ENCODE measurements around the gene PLEKHG5.

Gene PLEKHG5

DNA sequence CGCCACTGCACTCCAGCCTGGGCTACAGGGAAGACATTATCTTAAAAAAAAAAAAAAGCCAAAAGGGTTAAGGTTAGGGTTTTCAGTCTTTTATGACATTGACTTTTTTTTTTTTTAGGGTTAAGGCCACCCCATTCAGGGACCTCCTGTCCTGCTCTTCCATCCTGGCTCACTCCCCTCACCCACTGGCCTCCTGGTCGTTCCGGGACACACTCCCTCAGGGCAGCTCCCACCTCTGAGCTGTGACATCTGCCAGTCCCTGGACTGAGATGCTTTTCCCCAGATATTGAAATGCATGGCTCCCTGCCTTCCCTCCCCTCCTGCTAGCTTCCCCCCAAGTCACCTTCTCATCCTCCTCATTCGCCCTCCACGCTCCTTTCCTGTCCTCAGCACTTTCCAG lies 9.6 kb downstream of the PLEKHG5 start:
- no peak overlapping the region for H3K4me3 ChIP-seq (ENCODE audit: low read depth, low read length)

DNA sequence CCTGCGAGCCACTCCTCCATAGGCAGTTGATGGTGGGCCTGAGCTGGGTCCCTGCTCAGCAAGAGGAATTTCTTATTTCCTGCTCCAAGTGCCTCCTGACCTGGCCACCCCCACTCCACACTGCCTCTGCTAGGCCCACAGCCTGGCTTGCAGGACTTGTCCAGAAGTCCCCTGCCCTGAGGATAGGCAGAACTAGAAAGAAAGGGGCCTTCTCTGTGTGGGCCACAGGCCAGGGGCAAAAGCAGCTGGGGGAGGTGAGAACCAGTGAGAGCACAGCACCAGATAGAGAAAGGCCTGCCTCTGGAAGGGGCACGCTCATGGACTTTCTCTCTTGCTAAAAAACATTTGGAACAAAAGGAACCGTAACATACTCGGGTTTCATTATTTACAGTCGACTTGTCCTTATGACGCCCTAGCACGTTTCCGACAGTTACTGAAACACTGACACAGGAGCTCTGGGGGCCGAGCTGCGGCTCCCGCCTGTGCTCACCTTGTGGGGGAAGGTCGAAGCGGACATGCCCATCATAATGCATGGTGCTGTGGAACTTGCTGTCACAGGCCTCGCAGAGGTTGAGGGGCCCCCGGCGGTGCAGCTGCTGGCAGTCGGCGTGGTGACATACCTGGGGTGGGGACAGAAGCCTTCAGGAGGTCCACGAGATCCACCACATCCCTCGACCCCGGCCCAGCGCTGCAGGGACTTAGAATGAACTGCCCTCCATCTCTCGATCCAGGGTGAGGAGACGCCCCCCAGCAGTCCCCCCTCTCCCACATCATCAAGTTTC lies 14.2 kb downstream of the PLEKHG5 start:
- H3K4me3 ChIP-seq (ENCODE audit: low read depth, low read length), result no peak overlapping the region

DNA sequence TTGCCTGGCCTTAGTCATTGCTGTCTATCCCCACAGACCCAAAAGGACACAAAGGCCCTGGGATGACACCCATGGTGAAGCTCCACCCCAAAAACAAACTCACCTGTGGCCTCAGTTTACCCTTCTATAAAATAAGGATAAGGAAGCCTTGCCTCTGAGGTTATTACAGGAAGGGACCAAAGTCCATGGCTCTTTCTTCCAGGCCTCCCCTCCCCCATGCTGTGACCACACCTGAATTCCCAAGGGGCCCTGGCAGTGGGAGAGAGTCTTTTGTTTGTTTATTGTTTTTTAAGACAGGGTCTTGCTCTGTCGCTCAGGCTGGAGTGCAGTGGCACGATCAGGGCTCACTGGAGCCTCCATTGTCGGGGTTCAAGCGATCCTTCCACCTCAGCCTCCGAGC lies 15.0 kb downstream of the PLEKHG5 start:
- no peak overlapping the region for H3K4me3 ChIP-seq (ENCODE audit: low read depth, low read length)

DNA sequence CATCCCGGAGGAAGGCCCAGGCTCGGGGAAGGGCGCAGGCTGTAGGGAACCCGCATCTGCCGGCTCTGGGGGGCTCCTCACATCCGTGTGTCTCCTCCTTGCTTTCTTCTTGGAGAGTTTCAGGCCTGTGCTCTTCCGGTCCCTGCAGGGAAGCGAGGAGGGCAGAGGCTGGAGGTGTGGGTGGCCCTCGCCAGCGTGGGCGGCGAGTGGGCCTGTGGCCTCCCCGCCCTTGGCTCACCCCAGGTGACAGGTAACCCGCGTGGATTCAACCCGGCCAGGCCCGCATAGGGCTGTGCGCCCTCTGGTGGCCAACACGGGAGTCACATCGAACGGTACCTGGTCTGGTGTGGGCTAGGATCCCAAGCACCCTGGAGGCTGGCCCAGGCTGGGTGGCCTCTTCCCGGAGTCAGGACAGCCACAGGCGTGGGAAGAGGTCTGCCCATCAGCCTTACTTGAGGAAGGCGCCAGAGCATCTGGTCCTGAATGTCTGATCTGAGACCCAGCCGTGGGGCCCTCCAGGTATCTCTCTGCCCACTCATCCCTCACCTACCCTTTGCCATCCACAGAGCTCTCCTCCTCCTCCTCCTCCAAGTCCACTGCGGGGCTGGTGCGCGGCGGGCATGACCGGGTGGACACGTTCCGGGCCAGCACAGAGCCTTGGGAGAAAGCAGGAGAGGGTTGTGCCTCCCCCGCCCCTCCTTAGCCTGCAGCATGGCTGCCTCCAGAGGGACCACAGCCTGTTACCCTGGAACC lies 15.9 kb downstream of the PLEKHG5 start:
- H3K4me3 ChIP-seq (ENCODE audit: low read depth, low read length), result no peak overlapping the region

DNA sequence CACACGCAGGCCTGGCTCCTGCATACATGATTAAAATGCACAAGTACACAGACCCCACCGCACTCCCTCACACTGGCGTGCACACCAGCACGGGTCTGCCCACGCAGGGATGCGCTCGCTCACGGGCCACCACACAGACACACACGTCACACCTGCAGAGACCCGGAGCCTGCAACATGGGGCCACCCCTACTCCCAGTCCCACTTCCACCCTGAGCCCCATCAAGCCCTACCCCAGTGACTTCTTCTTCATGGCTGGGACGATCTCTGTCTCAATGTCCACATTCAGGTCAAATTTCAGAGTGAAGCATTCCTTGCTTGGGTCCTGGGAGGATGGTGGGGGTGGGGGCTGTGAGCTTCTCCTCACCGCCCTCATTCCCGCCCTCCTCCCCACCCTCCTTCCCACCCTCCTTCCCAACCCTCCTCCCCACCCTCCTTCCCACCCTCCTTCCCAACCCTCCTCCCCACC lies 16.6 kb downstream of the PLEKHG5 start:
- no peak overlapping the region for H3K4me3 ChIP-seq (ENCODE audit: low read depth, low read length)

DNA sequence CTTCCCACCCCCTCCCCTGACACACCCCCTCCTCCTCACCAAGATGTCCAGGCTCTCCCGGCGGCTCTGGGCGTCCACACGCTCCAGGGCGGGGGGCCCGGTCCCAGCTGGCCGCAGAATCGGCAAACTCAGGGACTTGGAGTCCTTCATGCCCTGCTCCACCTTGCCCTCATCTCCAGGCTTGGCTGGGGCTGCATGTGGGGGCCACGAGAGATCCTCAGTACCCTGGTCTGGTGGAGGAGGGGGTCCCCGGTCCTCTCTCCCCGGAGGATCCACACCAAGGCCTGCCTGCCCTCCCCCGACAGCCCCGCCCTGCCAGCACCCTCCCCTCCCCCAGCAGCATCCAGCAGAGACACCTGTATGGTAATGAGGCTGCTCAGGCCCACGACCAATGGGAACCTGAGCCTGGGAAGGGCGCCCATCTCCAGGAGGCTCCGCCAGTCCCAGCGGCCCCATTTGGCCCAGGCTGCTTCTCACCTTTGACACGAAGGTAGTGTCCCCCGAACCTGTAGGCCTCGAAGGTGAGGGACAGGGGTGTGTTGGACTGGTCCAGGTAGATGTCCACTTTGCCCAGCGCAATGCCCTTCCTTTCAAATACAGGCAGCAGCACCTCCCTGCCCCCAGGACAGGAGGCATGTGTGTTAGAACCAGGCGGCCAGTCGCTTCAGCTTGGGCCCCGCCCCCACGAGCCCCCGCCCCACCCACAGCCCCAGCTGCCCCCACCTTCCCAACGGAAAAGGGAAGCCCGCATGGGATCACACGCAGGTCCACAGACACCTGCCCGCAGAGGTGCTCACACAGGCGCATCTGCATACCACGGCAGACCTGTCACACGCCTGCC lies 17.3 kb downstream of the PLEKHG5 start:
- H3K4me3 ChIP-seq (ENCODE audit: low read depth, low read length), result no peak overlapping the region

DNA sequence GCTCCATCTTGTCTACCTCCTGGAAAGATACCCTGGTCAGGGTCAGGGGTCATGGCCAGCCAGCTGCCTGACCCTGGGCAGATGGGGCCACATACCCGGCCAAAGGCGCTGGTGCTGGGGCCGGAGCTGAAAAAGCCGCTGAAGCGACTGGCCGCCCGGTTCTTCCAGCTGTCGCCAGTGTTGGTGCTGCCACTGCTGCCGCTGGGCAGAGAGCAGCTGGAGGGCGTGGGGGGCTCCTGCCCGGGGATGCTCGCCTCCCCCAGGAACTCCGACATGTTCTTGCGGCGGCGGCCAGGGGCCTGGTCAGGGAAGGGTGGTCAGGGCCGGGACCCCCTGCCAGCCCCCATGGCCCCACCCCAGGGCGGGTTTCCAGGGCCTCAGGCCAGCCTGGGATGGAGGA lies 18.3 kb downstream of the PLEKHG5 start:
- H3K4me3 ChIP-seq (ENCODE audit: low read depth, low read length), result no peak overlapping the region

DNA sequence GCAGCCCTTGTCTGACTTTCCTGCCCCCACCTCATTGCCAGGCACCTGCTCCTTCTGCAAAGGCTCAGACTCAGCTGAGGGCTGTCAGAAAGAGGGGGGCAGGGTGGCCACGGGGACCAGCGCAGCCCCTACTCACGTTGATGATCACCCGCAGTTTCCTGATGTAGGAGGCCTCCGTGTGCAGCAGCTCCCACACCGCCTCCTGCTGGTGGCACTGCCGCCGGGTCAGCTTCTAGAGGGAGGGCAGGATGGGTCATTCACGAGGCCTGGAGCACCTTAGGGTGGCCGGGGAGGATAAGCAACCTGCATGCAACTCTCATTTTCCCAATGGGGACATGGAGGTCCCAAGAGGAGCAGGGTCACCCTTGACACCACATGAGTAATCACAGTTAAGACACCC lies 19.1 kb downstream of the PLEKHG5 start:
- no peak overlapping the region for H3K4me3 ChIP-seq (ENCODE audit: low read depth, low read length)

DNA sequence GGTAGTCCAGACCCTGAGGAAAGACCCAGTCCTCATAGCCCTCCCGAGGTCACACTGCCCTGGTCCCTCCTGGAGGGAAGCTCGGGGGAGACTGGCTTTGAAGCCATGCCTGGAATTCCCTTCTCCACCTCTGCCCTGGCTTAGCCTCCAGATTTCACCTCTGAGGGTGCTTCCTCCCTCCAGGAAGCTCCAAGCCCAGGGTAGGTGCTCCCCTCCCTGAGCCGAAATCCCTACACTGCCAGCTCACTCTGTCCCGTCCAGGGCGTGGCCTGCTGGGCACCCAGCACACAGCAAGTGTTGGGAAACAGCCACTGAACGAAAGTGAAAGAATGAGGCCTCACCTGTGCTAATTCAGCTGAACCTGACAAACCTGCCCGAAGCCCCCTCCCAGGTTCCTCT lies 19.5 kb downstream of the PLEKHG5 start:
- H3K4me3 ChIP-seq (ENCODE audit: low read depth, low read length), result no peak overlapping the region

DNA sequence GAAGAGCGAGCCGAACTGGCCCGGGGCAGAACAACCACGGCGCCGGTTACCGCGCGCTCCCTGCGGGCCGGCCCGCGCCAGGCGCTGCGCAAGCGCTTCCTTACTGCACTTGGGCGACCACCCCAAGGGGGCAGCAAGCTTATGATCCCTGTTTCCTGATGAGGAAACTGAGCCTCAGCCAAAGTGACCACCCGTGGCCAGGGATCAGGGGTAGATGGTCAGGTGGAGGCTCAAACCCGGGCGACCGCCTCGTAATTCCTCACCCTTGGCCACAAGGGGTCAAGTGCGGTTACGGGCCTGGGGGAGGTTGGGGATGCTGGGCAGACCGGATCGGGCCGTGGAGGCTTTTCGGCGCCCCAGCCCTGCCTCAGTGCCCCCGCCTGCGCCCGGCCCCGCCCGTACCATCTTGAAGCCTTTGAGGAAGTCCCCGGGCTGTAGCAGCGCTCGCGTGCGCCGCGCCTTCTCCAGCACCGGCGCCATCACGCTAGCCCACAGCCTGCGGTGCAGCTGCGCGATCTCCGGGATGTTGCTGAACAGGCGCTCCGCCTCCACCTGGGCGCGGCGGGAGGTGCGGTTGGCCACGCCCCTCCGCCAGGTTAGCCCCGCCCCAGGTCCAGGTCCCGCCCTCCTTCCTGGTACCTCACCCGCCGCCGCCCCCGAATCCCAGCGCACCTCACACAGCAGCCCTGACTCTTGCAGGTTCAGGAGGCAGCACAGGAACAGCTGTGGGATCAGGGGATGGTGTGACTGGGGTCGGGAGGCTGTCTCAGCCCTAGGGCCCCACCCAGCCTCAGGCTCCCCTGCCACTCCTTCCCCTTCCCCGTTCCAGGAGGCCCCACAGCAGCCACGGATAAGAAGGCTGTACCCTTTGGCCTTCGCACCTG lies 20.1 kb downstream of the PLEKHG5 start:
- H3K4me3 ChIP-seq (ENCODE audit: low read depth, low read length), result no peak overlapping the region

DNA sequence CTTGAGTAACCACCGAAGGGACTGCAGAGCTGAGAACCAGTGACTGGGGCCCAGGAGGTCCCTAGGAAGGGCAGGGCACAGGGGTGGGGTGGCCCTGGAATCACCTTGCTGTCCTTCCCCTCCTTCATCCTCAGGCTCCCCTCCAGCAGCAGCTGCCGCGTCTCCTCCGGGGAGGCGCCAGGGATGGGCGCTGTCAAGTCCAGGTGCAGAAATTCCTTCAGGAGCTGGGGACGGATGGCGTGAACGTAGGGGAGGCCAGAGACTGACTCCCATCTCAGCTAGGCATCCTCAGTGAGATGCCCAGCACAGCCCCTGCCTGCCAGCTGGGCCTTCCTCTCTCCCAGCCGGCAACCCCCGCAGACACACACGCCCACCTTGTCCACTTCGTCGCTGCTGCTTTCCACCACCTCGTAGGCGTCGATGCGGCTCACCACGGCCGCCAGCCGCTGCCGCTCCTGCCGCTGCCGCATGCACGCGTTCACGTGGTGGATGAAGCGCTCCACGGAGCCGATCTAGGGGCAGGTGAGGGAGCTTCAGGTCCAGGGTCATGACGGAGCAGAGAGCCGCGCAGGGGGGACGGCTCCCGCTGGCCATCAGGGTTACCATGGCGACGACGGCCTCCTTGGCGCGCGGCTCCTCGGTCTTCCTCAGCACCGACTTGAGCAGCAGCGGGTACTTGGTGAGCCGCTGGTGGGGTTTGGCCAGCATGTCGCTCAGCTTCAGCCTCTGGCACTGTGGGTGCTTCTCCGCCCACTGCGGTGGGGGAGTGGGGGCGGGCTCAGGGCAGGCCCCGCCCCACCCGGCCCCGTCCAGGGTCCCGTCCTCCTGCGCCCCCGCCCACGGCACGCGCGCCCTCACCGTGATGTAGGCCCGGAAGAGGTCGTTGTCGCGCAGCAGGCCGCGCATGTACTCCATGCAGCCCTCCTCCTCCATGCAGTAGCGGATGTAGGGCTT lies 21.1 kb downstream of the PLEKHG5 start:
- H3K4me3 ChIP-seq (ENCODE audit: low read depth, low read length), result no peak overlapping the region

DNA sequence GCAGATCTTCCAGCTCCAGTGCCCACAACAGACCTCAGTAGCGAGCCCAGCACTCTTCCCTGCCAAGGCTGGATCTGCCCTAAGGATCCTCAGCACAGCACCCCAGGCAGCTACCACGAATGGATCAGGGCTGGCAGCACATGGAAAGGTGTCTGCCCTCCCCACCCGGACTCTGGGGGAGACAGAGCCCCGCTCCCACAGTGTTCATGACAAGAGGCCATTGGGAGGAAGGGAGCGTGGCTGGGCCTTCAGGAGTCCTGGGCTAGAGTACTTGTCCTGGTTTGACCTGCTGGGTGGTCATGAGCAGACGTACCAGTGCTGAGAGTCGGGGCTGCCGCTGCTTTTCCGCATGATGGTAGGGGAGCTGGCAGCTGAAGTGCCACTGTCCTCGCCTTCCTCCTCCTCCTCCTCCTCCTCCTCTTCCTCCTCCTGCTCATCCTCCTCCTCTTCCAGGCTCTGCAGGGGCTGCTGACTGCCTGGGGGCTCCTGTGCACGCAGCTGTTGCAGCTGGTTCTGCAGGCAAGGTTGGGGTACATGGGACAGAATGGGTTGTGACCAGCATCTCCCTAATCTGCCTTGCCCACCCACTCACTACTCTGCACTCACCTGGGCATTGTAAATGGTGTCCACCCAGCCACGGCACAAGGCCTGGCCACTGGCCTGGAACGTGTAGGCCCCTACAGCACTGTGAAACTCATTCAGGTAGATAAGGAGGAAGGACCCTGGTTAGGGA lies 22.6 kb downstream of the PLEKHG5 start:
- no peak overlapping the region for H3K4me3 ChIP-seq (ENCODE audit: low read depth, low read length)

DNA sequence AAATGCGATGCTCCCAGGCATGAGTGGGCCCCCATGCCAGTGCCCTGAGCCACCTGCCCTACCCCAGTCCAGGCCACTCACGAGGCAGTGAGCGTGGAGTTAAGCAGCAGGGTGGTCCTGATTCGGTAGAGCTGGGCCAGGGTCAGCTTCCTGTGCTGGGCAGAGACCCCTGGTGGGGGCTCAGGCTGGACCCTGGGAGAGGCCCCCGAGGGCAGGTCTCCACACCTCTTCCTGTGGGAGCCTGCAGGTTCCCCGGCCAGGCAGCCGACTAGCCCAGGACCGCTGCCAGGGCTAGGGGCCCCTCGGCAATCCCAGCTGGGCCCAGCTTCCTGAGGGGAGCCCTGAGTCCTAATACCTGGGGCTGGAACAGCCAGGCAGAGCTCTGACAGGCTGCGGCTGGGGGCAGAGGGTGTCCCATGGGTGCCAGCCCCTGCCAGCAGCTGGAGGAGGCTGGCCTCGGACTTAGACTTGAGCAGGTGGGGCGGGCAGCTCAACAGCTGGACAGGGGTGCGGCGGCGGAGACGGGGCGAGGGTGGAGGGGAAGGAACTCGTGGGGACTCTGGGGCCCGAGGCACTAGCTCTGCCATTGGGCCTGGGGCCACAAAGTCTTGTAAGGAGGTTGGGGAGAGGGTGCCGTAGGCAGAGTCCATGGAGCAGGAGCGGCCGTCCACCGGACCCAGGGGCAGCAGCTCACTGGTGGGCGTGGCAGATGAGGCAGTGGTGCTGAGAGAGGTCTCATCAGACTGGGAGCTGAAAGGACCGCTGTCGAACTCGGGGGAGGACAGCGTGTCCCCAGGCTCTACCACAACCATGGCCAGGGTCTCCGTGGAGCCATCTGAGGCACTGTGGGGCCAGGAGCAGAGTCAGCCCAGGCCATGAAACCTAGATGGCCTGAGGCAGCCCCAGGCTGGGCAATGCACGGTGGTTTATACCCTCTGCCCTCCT lies 23.5 kb downstream of the PLEKHG5 start:
- H3K4me3 ChIP-seq (ENCODE audit: low read depth, low read length), result no peak overlapping the region

DNA sequence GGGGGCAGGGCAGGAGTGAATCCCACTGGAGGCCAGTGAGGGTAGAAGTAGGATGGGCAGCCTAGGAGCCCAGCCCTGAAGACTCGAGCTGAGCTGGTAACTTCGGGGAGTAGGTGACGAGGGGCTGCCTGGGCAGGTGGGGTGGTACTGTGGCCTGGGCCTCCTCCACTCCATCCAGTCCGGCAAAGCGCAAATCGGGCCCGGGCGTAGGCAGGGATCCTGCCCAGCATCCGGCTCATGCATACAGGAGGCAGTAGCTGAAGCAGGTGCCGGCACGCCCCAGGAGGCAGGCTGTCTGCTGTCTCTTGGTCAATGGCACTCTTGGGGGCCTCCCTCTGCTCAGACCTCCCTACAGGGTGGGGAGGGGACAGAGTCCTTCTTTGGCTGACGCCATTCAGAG lies 24.2 kb downstream of the PLEKHG5 start:
- no peak overlapping the region for H3K4me3 ChIP-seq (ENCODE audit: low read depth, low read length)

DNA sequence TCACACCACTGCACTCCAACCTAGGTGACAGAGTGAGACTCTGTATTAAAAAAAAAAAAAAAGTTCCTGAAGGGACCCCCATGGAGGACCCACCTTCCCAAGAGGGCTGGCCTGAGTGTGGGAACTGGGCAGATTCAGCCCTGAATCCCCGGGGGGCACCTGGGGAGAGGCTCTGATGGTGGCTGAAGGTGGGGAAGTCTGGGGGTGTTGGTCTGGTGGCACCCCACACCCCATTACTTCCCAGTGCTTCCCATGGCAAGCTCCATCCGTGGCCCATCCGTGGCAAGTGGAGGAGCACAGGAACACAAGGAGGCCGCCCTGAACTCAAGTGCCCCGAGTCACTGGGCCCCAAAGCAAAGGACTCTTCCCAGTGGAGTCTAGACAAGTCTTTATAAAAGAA lies 24.7 kb downstream of the PLEKHG5 start:
- no peak overlapping the region for H3K4me3 ChIP-seq (ENCODE audit: low read depth, low read length)

DNA sequence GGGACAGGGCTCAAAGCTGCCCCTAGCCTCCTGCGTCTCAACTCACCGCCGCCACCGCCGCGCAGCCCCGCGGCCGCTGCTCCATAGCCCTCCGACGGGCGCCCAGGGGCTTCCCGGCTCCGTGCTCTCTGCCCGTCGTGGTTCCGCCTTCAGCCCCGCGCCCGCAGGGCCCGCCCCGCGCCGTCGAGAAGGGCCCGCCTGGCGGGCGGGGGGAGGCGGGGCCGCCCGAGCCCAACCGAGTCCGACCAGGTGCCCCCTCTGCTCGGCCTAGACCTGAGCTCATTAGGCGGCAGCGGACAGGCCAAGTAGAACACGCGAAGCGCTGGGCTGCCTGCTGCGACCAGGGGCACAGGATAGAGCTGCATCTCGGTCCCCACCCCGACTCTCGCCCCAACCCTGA lies 25.4 kb downstream of the PLEKHG5 start, which contains the start of gene TNFRSF25:
TSS of gene TNFRSF25 (minus strand) at position 151 of the 400 bp plus-strand sequence. CDS start at position 85, 66 bp downstream.
- no peak within 1 kb of the TSS for H3K4me3 ChIP-seq (ENCODE audit: low read depth, low read length)

DNA sequence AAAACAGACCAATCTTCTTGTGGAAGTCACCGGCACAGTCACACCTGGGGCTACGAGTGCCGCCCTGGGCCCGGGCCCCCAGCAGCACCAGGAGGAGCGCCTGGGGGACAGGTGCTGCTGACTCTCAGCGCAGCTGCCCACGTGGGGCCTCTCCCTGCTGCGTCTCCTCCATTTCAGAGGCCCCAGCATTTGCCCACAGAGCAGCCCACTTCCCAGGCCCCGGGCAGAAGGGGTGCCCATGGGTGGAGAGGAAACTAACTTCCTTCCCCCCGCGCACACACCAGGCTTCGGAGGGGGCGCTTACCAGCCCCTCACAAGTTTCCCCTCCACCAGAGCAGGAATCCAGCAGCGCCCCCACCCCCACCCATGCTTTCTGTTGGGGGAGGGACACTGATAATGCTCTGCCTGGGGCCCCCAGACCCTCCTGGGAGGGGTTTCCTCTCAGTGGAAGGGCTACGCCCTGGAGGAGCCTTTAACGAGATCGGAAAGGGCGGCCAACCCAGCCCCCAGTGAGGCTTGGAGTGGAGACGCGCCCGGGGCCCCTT lies 25.9 kb downstream of the PLEKHG5 start:
- H3K4me3 ChIP-seq (ENCODE audit: low read depth, low read length), result no peak overlapping the region
